NOMO-1 (cell line): ENCODE results near the gene CREG1.
"Not testable (repeated sequence)": the region's sequence is repeated elsewhere in the genome, so short reads cannot be mapped to it uniquely, and the experiment has no call there.

Experiments used
- DNase-seq, 2 experiments: peaks; one replicate each; lab custom pipeline; 2025; ENCODE audit not compliant: unreplicated experiment in 2 of 2; lab: John Stamatoyannopoulos, UW

Gene CREG1

GRCh38 chr1:167553136-167554027 is at the start of gene CREG1:
TSS of gene CREG1 (minus strand) at chr1:167553762.
- peak; percentile 89 for DNase-seq

- DNase-seq: no peak
Measured at GRCh38 chr1:167602840-167603239, 49.3 kb upstream of the CREG1 start.

DNA sequence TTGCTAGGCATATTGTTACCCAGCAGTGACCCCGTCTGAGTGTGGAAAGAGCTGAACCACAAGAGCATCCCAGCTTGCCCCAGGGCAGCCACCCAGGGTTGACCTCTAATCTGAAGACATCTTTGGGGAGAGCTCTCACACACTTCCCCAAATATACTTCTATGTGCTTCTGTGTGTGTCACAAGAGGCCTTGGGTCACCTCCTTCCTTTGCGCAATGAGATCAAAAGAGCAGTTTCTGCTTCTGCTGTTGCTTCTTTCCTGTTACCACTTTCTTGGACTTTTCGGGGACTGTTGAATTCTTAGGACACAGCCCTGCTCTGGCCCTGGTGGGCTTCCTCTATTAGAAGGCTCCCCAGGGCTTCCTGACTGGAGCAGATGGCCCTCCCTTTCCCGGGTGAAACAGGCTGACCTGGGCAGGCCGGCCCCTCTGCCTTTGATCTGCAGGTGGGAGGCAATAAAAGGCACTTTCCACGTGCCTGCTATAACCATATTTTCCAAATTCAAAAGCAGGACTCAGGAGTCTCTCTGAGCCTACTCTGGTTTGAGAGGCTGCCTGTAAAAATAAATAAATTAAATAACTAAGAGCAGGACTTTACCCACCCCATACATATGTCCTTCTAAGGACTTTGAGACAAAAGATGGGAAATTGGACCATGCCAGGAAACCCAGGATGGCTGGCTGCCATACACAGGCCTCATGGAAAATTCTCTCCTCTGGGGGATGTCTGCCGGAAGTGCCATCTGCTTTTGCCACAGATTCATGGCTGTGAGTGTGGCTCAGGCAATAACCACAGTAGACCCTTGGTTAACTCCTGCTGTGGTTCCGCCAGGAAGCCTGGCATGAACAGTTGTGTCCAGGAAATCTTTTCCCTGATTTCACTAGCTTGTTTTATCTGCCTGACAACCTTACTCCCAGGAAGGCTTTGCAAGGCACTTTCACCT is 48.2 kb upstream of the CREG1 start:
- peak; percentile 92 to 99 for DNase-seq

GRCh38 chr1:167599957-167600581 is 46.5 kb upstream of the CREG1 start:
- DNase-seq: peak; percentile 44 to 74

GRCh38 chr1:167594822-167595221 is 41.3 kb upstream of the CREG1 start:
- DNase-seq: no peak

DNA sequence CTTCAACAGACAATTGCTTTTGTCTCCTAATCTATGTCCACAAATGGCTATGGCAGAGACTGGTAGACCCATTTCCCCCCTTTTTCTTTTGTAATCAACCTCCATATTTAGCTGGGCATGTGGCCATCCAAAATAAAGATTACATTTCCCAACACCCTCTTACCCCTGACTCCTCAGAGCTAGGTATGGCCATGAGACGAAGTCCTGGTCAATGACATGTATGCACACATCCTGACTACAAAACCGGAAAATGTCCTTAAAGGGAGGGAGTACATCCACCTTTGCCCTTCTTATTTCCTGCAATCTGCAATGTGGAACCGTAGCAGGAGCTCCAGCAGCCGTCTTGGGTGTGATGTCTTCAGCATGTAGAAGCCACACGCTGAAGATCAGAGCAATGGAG is 40.3 kb upstream of the CREG1 start:
- DNase-seq: no peak

GRCh38 chr1:167592475-167592874 is 38.9 kb upstream of the CREG1 start:
- no peak for DNase-seq

GRCh38 chr1:167588361-167588760 is 34.8 kb upstream of the CREG1 start:
- DNase-seq: no peak

- no peak for DNase-seq
Measured at GRCh38 chr1:167587872-167588271, 34.3 kb upstream of the CREG1 start.

GRCh38 chr1:167587342-167587741 is 33.8 kb upstream of the CREG1 start:
- DNase-seq: no peak

DNA sequence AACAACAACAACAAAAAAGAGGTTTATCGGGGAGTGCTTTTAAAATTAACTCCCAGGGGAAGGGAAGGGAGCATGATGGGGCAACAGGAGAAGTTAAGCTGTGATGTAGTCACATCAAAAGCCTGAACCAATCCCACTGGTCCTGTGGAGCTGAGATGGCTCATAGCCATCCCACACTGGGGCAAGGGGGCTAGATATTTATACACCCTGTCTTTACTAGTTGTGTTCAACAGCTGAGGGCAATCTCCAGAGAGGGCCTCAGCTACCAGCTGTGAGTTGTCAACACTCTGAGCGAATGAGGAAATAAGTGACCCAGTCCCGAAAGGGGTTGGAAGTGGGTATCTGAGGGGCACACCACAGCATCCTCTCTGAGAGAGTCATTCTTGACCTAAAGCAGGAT is 31.0 kb upstream of the CREG1 start:
- no peak for DNase-seq

- no peak for DNase-seq
Measured at GRCh38 chr1:167582722-167583121, 29.2 kb upstream of the CREG1 start.

DNA sequence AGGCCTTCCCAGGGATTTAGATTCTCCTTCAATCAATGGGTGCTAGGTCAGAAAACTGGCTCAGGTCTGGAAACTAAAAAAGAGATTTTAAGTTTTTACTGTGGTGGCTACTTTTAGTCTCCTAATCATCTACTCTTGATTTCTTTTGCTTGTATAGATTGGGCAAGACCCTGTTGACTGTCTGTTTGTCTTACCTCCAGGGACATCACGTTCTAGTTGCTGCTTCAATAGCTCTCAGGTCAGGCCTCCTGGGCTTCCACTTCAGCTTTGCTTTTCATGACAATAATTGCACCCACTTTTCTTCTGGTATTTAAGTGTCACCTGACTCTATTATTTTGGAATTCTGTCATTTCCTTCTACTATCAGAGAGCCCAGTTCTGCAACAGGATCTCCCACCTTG is 28.5 kb upstream of the CREG1 start:
- DNase-seq: no peak

- DNase-seq: no peak
Measured at GRCh38 chr1:167579986-167580385, 26.4 kb upstream of the CREG1 start.

DNA sequence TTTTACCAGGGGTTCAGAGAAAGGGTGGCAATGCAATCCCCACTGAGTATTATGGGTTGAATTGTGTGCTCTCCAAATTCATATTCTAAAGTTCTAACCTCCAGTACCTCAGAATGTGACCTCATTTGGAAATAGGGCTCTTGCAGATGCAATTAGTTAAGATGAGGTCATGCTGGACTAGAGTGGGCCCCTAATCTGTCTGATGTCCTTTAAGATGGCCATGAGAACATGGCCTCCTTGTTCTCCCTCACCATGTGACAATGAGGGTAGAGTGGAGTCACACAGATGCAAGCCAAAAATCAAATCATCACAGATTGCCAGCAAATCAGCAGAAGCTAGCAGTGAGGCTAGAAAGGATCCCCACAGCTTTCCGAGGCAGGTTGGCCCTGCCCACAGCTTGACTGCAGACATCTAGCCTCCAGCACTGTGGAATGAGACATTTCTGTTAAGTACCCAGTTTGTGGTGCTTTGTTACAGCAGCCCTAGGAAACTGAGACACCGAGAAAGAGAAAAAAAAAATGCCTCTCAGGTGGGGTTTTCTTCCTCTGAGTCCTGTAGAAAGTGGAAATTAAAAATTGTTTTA is 25.5 kb upstream of the CREG1 start:
- no peak for DNase-seq

GRCh38 chr1:167575649-167576048 is 22.1 kb upstream of the CREG1 start:
- no peak for DNase-seq

- DNase-seq: no peak
Measured at GRCh38 chr1:167573035-167573434, 19.5 kb upstream of the CREG1 start.

DNA sequence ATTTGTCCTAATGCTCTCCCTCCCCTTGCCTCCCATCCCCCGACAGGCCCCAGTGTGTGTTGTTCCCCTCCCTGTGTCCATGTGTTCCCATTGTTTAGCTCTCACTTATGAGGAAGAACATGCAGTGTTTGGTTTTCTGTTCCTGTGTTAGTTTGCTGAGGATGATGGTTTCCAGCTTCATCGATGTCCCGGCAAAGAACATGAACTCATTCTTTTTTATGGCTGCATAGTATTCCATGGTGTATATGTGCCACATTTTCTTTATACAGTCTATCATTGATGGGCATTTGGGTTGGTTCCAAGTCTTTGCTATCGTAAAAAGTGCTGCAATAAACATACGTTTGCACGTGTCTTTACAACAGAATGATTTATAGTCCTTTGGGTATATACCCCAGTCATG is 17.1 kb upstream of the CREG1 start:
- not testable (repeated sequence) for DNase-seq

- no peak for DNase-seq
Measured at GRCh38 chr1:167567663-167568062, 14.1 kb upstream of the CREG1 start.

DNA sequence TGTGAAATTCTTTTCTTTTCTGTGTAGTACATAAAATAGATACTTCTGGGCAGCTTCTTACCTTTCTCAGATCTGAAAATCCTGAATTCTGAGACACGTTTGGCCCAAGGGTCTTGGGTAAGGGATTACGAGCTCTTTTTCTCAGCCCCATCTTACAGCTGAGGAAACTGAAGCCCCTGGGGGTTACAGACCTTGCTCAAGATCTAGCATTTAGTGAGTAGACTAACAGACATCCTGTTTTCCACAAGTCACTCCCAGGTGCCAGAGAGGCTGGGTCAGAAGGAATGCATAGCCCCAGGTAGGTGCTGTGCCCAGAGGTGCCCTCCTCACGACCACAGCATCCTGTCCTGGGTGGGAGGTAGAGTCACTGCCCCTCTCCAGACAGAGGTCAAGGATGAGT is 13.2 kb upstream of the CREG1 start:
- DNase-seq: no peak

GRCh38 chr1:167565922-167566321 is 12.4 kb upstream of the CREG1 start:
- DNase-seq: peak; percentile 10 to 55
